HCT116 (cell line): ENCODE measurements around the gene POC1B. TPM values are rescaled to one million over a fixed set of nuclear protein-coding genes. Genes with fewer than 3 reads are reported as not detected.

Experiments used
- ATAC-seq: fragments of 200-7000 bp; cut with Tn5 transposase; 2 replicates; pipeline ENCODE4 v1.9.1; 2020; ENCODE audit warnings: mild to moderate bottlenecking, moderate library complexity
- BruUV-seq: library from RNA; stranded (reverse); fragments of 400-500 nt; replicated peaks from 2 replicates; lab custom pipeline; 2021; lab: Mats Ljungman, UMichigan
- CTCF ChIA-PET: fragments of 300-600 bp; sonication (Branson Sonifier 250); formaldehyde crosslinking; loops from one replicate; lab custom pipeline; 2021; ENCODE audit warnings: antibody characterized with exemption; lab: Charles Lee
- POLR2A ChIA-PET: fragments of 300-600, 350-600 bp; sonication (Branson Sonifier 250); formaldehyde crosslinking; loops from one replicate; lab custom pipeline; 2021; ENCODE audit warnings: antibody characterized with exemption; lab: Charles Lee
- RAD21 ChIA-PET, 2 experiments: fragments of 300-600 bp; sonication (Branson Sonifier 250); formaldehyde crosslinking; loops; one replicate each; lab custom pipeline; 2023; ENCODE audit warnings: low total read pairs in 2 of 2; ENCODE audit not compliant: uncharacterized antibody in 2 of 2, unreplicated experiment in 2 of 2, low non-redundant PET in 1 of 2; lab: Charles Lee
- DNase-seq: peaks from one replicate; pipeline ENCODE4 v3.0.0-alpha.2; 2010; ENCODE audit warnings: low read depth, low spot score
- H2AFZ ChIP-seq: fragments of 200-600 bp; shearing (Covaris generic), sonication (generic); 2 replicates; pipeline ENCODE4 v1.6.1; 2017; ENCODE audit warnings: low read depth, mixed run types, mixed read lengths, antibody characterized with exemption, low read length; ENCODE audit not compliant: poor library complexity, severe bottlenecking
- H3K27ac ChIP-seq: 2 replicates; pipeline ENCODE4 v1.5.1; 2012; ENCODE audit warnings: low read depth, low read length
- H3K27me3 ChIP-seq: fragments of 200-600 bp; sonication (generic); 2 replicates; pipeline ENCODE4 v1.6.1; 2016; ENCODE audit warnings: mixed run types, low read length, mixed read lengths; ENCODE audit not compliant: insufficient read depth
- H3K36me3 ChIP-seq, 2 experiments: fragments of 200-500 bp in 1 of 2; fragments of 200-600 bp in 1 of 2; sonication (Bioruptor generic) in 1 of 2; sonication (generic) in 1 of 2; 2 replicates each; pipeline versions ENCODE4 v1.5.1 to v1.6.1; 2014 to 2016; ENCODE audit warnings: low read length in 2 of 2, inconsistent platforms in 1 of 2, mixed read lengths in 1 of 2, mixed run types in 1 of 2; ENCODE audit not compliant: insufficient read depth in 2 of 2, control insufficient read depth in 1 of 2
- H3K4me1 ChIP-seq, 2 experiments: fragments of 200-600 bp in 1 of 2; sonication (generic) in 1 of 2; 2 replicates each; pipeline versions ENCODE4 v1.5.1 to v1.6.1; 2012 to 2017; ENCODE audit warnings: low read length in 2 of 2, inconsistent platforms in 1 of 2, mild to moderate bottlenecking in 1 of 2, mixed read lengths in 1 of 2, mixed run types in 1 of 2, moderate library complexity in 1 of 2; ENCODE audit not compliant: insufficient read depth in 2 of 2, control insufficient read depth in 1 of 2
- H3K4me2 ChIP-seq: fragments of 200-600 bp; sonication (generic); 2 replicates; pipeline ENCODE4 v1.6.1; 2017; ENCODE audit warnings: mixed run types, low read length, mixed read lengths
- H3K4me3 ChIP-seq, 2 experiments: fragments of 200-600 bp in 1 of 2; sonication (generic) in 1 of 2; replicated peaks in 1 of 2; 2 replicates each; pipeline ENCODE4 v1.5.1; 2011 to 2016; ENCODE audit warnings: low read length in 2 of 2, control low read depth in 1 of 2, low read depth in 1 of 2, mild to moderate bottlenecking in 1 of 2, mixed read lengths in 1 of 2, mixed run types in 1 of 2
- H3K79me2 ChIP-seq: fragments of 200-600 bp; sonication (generic); 2 replicates; pipeline ENCODE4 v1.6.1; 2017; ENCODE audit warnings: mild to moderate bottlenecking, mixed run types, low read length, moderate library complexity, mixed read lengths; ENCODE audit not compliant: insufficient read depth
- H3K9ac ChIP-seq: fragments of 200-600 bp; sonication (generic); 2 replicates; pipeline ENCODE4 v1.6.1; 2016; ENCODE audit warnings: low read length, mixed read lengths
- H3K9me2 ChIP-seq: fragments of 200-600 bp; sonication (generic), shearing (Covaris generic); 2 replicates; pipeline ENCODE4 v1.6.1; 2017; ENCODE audit warnings: mixed run types, mild to moderate bottlenecking, moderate library complexity; ENCODE audit not compliant: insufficient read depth
- H3K9me3 ChIP-seq, 2 experiments: fragments of 200-500 bp in 1 of 2; fragments of 200-600 bp in 1 of 2; sonication (Bioruptor generic) in 1 of 2; sonication (generic) in 1 of 2; 2 replicates each; pipeline ENCODE4 v1.6.1; 2014 to 2017; ENCODE audit warnings: low read length in 2 of 2, mixed read lengths in 2 of 2, inconsistent platforms in 1 of 2, low read depth in 1 of 2, mild to moderate bottlenecking in 1 of 2, mixed run types in 1 of 2, moderate library complexity in 1 of 2; ENCODE audit not compliant: control insufficient read depth in 1 of 2, insufficient read depth in 1 of 2
- H4K20me1 ChIP-seq: fragments of 200-600 bp; sonication (generic), shearing (Covaris generic); 2 replicates; pipeline ENCODE4 v1.6.1; 2017; ENCODE audit warnings: mixed run types, mild to moderate bottlenecking, moderate library complexity; ENCODE audit not compliant: insufficient read depth
- CBX3 ChIP-seq: IDR thresholded peaks from 2 replicates; pipeline ENCODE4 v1.6.1; 2012; ENCODE audit warnings: low read depth
- CEBPB ChIP-seq: IDR thresholded peaks from 2 replicates; pipeline ENCODE4 v1.6.1; 2012; ENCODE audit warnings: low read depth
- ELF1 ChIP-seq: IDR thresholded peaks from 2 replicates; pipeline ENCODE4 v1.6.1; 2012; ENCODE audit warnings: low read depth, borderline replicate concordance
- EZH2 ChIP-seq: fragments of 200-600 bp; sonication (generic); IDR thresholded peaks from 2 replicates; pipeline ENCODE4 v1.6.1; 2017; ENCODE audit warnings: antibody characterized with exemption, mixed run types
- EZH2phosphoT487 ChIP-seq: fragments of 200-600 bp; IDR thresholded peaks from 2 replicates; pipeline ENCODE4 v1.6.1; 2018; ENCODE audit warnings: antibody characterized with exemption, borderline replicate concordance
- FOSL1 ChIP-seq: IDR thresholded peaks from 2 replicates; pipeline ENCODE4 v1.6.1; 2012; ENCODE audit warnings: low read depth
- POLR2A ChIP-seq: IDR thresholded peaks from 2 replicates; pipeline ENCODE4 v1.7.0; 2011; ENCODE audit warnings: borderline replicate concordance; ENCODE audit not compliant: insufficient read depth, insufficient read length; ENCODE audit errors: extremely low read depth
- POLR2AphosphoS5 ChIP-seq: IDR thresholded peaks from 2 replicates; pipeline ENCODE4 v1.6.1; 2011; ENCODE audit warnings: mild to moderate bottlenecking, low read depth, low read length, moderate library complexity
- RAD21 ChIP-seq: IDR thresholded peaks from 2 replicates; pipeline ENCODE4 v1.6.1; 2012; ENCODE audit warnings: low read depth, mild to moderate bottlenecking
- SP1 ChIP-seq: IDR thresholded peaks from 2 replicates; pipeline ENCODE4 v1.6.1; 2012; ENCODE audit warnings: low read depth
- TCF7L2 ChIP-seq: IDR thresholded peaks from 2 replicates; pipeline ENCODE4 v1.7.0; 2011; ENCODE audit warnings: borderline replicate concordance, inconsistent platforms; ENCODE audit not compliant: insufficient read depth, insufficient read length; ENCODE audit errors: extremely low read depth
- YY1 ChIP-seq: IDR thresholded peaks from 2 replicates; pipeline ENCODE4 v1.6.1; 2011; ENCODE audit warnings: low read length, low read depth, moderate library complexity, mild to moderate bottlenecking; ENCODE audit not compliant: insufficient replicate concordance; ENCODE audit errors: extremely low read depth
- ZFX ChIP-seq: fragments of 450-650 bp; IDR thresholded peaks from 2 replicates; pipeline ENCODE4 v1.6.1; 2017
- ZNF274 ChIP-seq: fragments of 200-500 bp; sonication (Bioruptor generic); IDR thresholded peaks from 2 replicates; pipeline ENCODE4 v1.6.1; 2014; ENCODE audit warnings: mild to moderate bottlenecking, low read depth, low read length, inconsistent platforms
- intact Hi-C: fragments of 100-400 bp; cut with micrococcal nuclease; formaldehyde crosslinking; loops from 2 replicates; pipeline ENCODE4 v1.10.0; 2022
- total RNA-seq: library from RNA; stranded (reverse); gene quantifications from one replicate; pipeline ENCODE4 v1.2.1, GENCODE V29; 2021; ENCODE audit not compliant: unreplicated experiment
- TF ChIP-seq, protein P1 (sequence below), 3 experiments: fragments of 200-600 bp in 1 of 3; sonication (generic) in 1 of 3; IDR thresholded peaks in 2 of 3; conservative IDR thresholded peaks in 1 of 3; 2 replicates each; pipeline ENCODE4 v1.5.1; 2012 to 2017; ENCODE audit warnings: low read depth in 2 of 3, low read length in 2 of 3, antibody characterized with exemption in 1 of 3, borderline replicate concordance in 1 of 3, control low read depth in 1 of 3, mild to moderate bottlenecking in 1 of 3, mixed read lengths in 1 of 3, mixed run types in 1 of 3, moderate library complexity in 1 of 3; ENCODE audit not compliant: insufficient read depth in 1 of 3
- TF ChIP-seq, protein P2 (sequence below): IDR thresholded peaks from 2 replicates; pipeline ENCODE4 v1.6.1; 2012

POC1B gene
- total RNA-seq, 1 experiment from 2014 or later: 14.3 TPM

DNA sequence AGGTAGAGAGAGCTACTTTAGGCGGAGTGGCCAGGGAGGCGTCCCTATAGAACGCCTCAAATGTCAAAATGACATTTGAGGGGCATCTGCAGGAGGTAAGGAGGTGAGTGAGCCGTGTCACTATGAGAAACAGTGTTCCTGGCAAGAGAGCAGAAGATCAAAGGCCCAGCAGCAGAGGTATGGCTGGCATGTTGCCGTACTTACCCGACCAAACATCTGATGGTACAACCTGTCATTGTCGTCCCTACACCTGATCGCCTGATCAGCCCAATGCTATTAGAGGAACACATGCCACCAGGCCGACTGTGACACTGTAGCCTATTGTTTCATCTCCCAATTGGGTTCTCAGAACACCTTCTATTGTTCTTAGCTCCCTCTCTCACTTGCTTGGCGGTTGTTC, 33.9 kb upstream of the POC1B start:
- ChIA-PET POLR2A (no interaction called here), RAD21 (no interaction called here)
- BruUV-seq: no TSS peak

DNA sequence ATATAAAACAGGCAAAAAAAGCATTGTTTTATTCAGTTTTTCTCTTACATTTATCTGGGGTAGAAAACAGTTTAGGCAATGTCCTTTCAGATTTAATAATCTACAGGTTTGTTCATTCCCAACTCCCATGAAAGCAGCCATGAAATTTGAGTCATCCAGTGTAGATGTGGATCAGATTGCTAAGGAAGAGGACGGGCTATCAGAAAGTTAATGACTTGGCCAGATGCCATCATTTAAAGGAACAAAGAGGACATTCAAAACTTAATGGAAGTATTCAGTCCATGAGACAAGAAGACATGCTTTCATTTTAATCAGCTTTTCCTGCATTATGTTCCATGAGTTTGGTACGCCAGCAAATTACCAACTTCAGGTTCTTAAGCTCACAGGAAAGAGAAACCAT, 31.1 kb upstream of the POC1B start:
- no peak overlapping the region for H3K27ac ChIP-seq
- H3K4me2 ChIP-seq: peak overlapping the region; percentile 45
- CTCF ChIA-PET: interaction anchor here (1.5 kb wide), 1 partner anchor 14 kb away, joined by 3 read pairs; no protein-coding TSS in a partner anchor
- no peaks in the 10 kb centered on the region for H3K9me2 ChIP-seq
- DNase-seq: peak; percentile 45
- no peak for ATAC-seq
- H2AFZ ChIP-seq: no peak overlapping the region
- H3K27me3 ChIP-seq: no peaks in the 10 kb centered on the region
- POLR2A ChIA-PET: interaction anchor here (0.7 kb wide), 1 partner anchor 21 kb away, joined by 3 read pairs; no protein-coding TSS in a partner anchor
- H3K4me1 ChIP-seq: peaks cover 5 to 15% of the 10 kb centered on the region in 2 experiments; a peak in 3 of 4 replicates
- intact Hi-C loops: no loop called here
- no peaks in the 10 kb centered on the region for H4K20me1 ChIP-seq
- TF ChIP-seq RAD21 (no peak), SP1 (no peak), EZH2 (no peak), ELF1 (no peak), ZNF274 (no peak), CEBPB (no peak), EZH2phosphoT487 (no peak), FOSL1 (no peak), POLR2AphosphoS5 (no peak), YY1 (no peak), CBX3 (no peak), POLR2A (no peak), ZFX (no peak), TCF7L2 (no peak)
- TF ChIP-seq, protein P1, sequence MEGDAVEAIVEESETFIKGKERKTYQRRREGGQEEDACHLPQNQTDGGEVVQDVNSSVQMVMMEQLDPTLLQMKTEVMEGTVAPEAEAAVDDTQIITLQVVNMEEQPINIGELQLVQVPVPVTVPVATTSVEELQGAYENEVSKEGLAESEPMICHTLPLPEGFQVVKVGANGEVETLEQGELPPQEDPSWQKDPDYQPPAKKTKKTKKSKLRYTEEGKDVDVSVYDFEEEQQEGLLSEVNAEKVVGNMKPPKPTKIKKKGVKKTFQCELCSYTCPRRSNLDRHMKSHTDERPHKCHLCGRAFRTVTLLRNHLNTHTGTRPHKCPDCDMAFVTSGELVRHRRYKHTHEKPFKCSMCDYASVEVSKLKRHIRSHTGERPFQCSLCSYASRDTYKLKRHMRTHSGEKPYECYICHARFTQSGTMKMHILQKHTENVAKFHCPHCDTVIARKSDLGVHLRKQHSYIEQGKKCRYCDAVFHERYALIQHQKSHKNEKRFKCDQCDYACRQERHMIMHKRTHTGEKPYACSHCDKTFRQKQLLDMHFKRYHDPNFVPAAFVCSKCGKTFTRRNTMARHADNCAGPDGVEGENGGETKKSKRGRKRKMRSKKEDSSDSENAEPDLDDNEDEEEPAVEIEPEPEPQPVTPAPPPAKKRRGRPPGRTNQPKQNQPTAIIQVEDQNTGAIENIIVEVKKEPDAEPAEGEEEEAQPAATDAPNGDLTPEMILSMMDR (IDR thresholded peaks at IDR 0.05 in 2 of 3, conservative IDR thresholded peaks at IDR 0.05 in 1 of 3; ENCODE audit: borderline replicate concordance in 1 of 3, insufficient read depth in 1 of 3, low read depth in 2 of 3, low read length in 2 of 3): no peak
- TF ChIP-seq, protein P2, sequence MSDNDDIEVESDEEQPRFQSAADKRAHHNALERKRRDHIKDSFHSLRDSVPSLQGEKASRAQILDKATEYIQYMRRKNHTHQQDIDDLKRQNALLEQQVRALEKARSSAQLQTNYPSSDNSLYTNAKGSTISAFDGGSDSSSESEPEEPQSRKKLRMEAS: no peak
- no peaks in the 10 kb centered on the region for H3K36me3 ChIP-seq
- H3K79me2 ChIP-seq: no peaks in the 10 kb centered on the region
- RAD21 ChIA-PET: no interaction called here
- no peak overlapping the region for H3K9ac ChIP-seq
- no peak overlapping the region for H3K4me3 ChIP-seq
- no TSS peak for BruUV-seq
- H3K9me3 ChIP-seq: no peaks in the 10 kb centered on the region

More for the DNA sequence above, 33.9 kb upstream of the POC1B start:
- Histone ChIP-seq H3K27me3 (no peaks in the 10 kb centered on the region), H3K9ac (no peak overlapping the region), H3K36me3 (no peaks in the 10 kb centered on the region), H3K79me2 (no peaks in the 10 kb centered on the region), H3K9me3 (no peaks in the 10 kb centered on the region), H3K4me3 (no peak overlapping the region), H4K20me1 (no peaks in the 10 kb centered on the region), H3K27ac (no peak overlapping the region), H3K9me2 (no peaks in the 10 kb centered on the region), H3K4me1 (peaks cover 5 to 15% of the 10 kb centered on the region in 2 experiments; a peak in 3 of 4 replicates), H3K4me2 (no peak overlapping the region), H2AFZ (no peak overlapping the region)
- DNase-seq: no peak
- TF ChIP-seq ZFX: no peak
- TF ChIP-seq ZNF274: no peak
- no peak for TF ChIP-seq SP1
- peak; percentile 51 for TF ChIP-seq TCF7L2
- no peak for TF ChIP-seq YY1
- CTCF ChIA-PET: no interaction called here
- ATAC-seq: no peak
- intact Hi-C loops: no loop called here
